ENCODE data around the gene AKAP7.

Gene AKAP7

DNA sequence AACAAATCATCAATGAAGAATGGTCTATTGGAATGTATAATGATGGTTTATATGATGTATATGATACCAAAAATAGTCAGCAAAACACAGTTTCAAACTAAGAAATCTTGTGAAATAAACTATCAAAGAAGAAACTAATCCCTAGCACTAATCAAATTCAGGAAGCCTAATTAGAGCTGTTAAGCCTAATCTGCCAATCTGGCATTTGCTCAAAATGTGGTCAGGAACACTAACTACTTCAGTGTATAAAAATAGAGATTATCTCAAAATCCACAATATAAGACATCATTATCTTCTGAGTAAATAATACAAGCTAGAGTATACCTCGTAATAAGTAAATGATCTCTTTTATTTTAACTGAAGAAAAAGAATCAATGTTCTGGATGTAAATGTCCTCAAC is 12.8 kb upstream of the AKAP7 start:
- TF ChIP-seq POLR2A (IDR thresholded peaks at IDR 0.05; ENCODE audit: low read length) (no peak), GATA1 (IDR thresholded peaks at IDR 0.05; ENCODE audit: low read depth, low read length) (no peak)
- DNase-seq = no peak

GRCh38 chr6:131124336-131125071 is 10.8 kb upstream of the AKAP7 start:
- no peak for DNase-seq
- TF ChIP-seq POLR2A (IDR thresholded peaks at IDR 0.05; ENCODE audit: low read length) (no peak), GATA1 (IDR thresholded peaks at IDR 0.05; ENCODE audit: low read depth, low read length) (no peak)

- peak; percentile 54 to 64 for DNase-seq
Observed at GRCh38 chr6:131125431-131125830, 9.8 kb upstream of the AKAP7 start.

DNA sequence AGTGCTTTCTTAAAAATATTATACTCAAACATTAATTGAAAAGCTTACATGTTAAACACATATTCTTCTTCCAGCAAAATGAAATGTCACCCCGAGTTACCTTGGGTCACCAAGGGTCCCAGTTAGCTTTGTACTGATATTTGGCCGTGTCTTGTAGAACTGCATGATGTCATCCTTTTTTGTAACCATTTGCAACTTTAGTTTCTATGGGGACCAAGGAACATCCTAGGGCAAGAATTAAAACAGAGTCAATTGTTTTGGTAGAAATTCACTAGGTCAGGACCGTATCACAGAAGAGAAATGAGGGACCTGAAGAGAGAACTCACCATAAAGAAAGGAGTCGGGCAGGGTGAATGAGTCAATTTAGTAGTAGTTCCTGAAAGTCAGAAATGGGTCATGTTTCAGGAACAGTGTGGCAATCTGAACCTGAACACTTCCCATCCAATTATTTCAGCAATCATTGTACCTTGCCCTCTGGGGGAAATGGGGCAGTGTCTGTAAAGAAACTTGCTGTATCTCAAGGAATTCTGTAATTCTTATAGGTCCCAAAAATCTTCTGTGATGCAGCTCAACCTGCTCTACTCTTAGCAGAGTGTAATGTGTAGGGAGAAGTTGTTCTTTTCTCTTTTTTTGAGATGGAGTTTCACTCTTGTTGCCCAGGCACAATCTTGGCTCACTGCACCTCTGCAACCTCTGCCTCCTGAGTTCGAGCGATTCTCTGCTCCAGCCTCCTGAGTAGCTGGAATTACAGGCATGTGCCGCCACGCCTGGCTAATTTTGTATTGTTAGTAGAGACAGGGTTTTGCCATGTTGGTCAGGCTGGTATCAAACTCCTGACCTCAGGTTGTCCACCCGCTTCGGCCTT is 5.3 kb upstream of the AKAP7 start:
- DNase-seq = no peak
- TF ChIP-seq POLR2A (IDR thresholded peaks at IDR 0.05; ENCODE audit: low read length) (no peak), GATA1 (IDR thresholded peaks at IDR 0.05; ENCODE audit: low read depth, low read length) (no peak)

More at GRCh38 chr6:131125431-131125830, 9.8 kb upstream of the AKAP7 start:
- TF ChIP-seq POLR2A (IDR thresholded peaks at IDR 0.05; ENCODE audit: low read length) (no peak), GATA1 (IDR thresholded peaks at IDR 0.05; ENCODE audit: low read depth, low read length) (no peak)

DNA sequence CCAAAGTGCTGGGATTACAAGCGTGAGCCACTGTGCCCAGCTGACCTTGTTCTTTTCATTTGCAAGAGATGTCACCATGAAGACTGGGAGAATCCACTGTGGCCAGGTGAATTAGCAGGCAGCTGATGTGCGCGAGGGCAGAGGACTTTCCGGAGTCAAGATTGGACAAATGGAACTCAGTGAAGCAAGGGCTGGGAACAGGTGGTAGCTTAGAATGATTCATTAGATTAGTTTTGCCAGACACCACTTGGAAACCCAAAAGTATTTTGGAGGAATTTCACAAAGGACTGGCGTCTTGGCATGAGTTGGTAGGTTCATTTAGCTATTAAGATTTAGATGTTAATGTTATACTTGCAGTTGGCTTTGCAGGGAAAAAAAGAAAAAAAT is 4.7 kb upstream of the AKAP7 start:
- no peak for DNase-seq
- TF ChIP-seq POLR2A (IDR thresholded peaks at IDR 0.05; ENCODE audit: low read length) (no peak), GATA1 (IDR thresholded peaks at IDR 0.05; ENCODE audit: low read depth, low read length) (no peak)

- DNase-seq = no peak
- TF ChIP-seq POLR2A (IDR thresholded peaks at IDR 0.05; ENCODE audit: low read length) = no peak
- TF ChIP-seq GATA1 (IDR thresholded peaks at IDR 0.05; ENCODE audit: low read depth, low read length) = no peak
Observed at GRCh38 chr6:131132360-131132759, 2.9 kb upstream of the AKAP7 start.

GRCh38 chr6:131134220-131134979 is 867 bp upstream of the AKAP7 start:
- TF ChIP-seq POLR2A (IDR thresholded peaks at IDR 0.05; ENCODE audit: low read length) = no peak
- no peak for TF ChIP-seq GATA1 (IDR thresholded peaks at IDR 0.05; ENCODE audit: low read depth, low read length)
- DNase-seq = no peak

- DNase-seq = no peak
- TF ChIP-seq POLR2A (IDR thresholded peaks at IDR 0.05; ENCODE audit: low read length) = no peak
Observed at GRCh38 chr6:131134980-131135243, 355 bp upstream of the AKAP7 start.

GRCh38 chr6:131136021-131136786 is 937 bp downstream of the AKAP7 start:
- DNase-seq = peak in 1 of 2 experiments; percentile 56
- TF ChIP-seq POLR2A (IDR thresholded peaks at IDR 0.05; ENCODE audit: low read length) (no peak), GATA1 (IDR thresholded peaks at IDR 0.05; ENCODE audit: low read depth, low read length) (no peak)

GRCh38 chr6:131139599-131139998 is 4.3 kb downstream of the AKAP7 start:
- no peak for TF ChIP-seq POLR2A (IDR thresholded peaks at IDR 0.05; ENCODE audit: low read length)
- no peak for TF ChIP-seq GATA1 (IDR thresholded peaks at IDR 0.05; ENCODE audit: low read depth, low read length)
- DNase-seq = no peak

DNA sequence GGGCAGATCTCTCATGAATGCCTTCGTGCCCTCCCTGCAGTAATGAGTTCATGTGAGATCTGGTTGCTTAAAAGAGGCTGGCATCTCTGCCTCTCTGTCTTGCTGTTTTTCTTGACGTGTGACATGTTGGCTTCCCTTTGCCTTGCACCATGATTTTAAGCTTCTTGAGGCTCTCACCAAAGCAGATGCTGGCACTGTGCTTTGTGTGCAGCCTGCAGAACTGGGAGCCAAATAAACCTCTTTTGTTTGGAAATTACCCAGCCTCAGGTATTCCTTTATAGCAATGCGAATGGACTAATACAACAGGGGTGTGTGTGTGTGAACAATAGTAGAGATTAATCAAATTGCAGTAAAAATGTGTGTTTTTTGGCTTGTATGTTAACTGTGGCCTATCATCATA is 8.1 kb downstream of the AKAP7 start:
- no peak for DNase-seq
- TF ChIP-seq POLR2A (IDR thresholded peaks at IDR 0.05; ENCODE audit: low read length) = no peak
- TF ChIP-seq GATA1 (IDR thresholded peaks at IDR 0.05; ENCODE audit: low read depth, low read length) = no peak

- TF ChIP-seq POLR2A (IDR thresholded peaks at IDR 0.05; ENCODE audit: low read length) (no peak), GATA1 (IDR thresholded peaks at IDR 0.05; ENCODE audit: low read depth, low read length) (no peak)
Observed at GRCh38 chr6:131146865-131147264, 11.6 kb downstream of the AKAP7 start.

DNA sequence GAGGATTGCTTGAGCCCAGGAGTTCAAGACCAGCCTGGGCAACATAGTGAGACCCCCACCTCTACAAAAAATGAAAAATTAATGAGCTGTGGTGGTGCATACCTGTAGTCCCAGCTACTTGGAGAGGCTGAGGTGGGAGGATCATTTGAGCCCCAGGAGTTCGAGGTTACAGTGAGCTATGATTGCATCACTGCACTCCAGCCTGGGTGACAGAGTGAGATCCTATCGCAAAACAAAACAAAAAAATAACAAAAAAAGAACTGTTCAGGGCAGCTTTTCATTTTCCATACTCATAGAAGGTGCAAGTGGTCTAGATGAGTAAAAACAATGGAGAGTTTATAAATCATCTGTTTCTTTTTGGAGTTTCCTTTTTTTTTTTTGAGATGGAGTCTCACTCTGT is 21.1 kb downstream of the AKAP7 start:
- TF ChIP-seq GATA1 (IDR thresholded peaks at IDR 0.05; ENCODE audit: low read depth, low read length) (no peak), POLR2A (IDR thresholded peaks at IDR 0.05; ENCODE audit: low read length) (no peak)
- no peak for DNase-seq

More at GRCh38 chr6:131146865-131147264, 11.6 kb downstream of the AKAP7 start:
- DNase-seq = no peak
